Activated naive CD8-positive, alpha-beta T cell treated with anti-CD3 and anti-CD28 coated beads, Interleukin-2, amount 50 U/mL, for 24 hours (primary cell): ENCODE measurements around the gene C11orf58.

ENCODE experiments used
- ATAC-seq: fragments of 150-1000 bp; cut with Tn5 transposase; one replicate; pipeline ENCODE4 v1.10.0; 2021
- DNase-seq: peaks from one replicate; pipeline ENCODE4 v3.0.0; 2021
- H3K27ac Mint-ChIP-seq: one replicate; pipeline ENCODE4 v1.8.0; 2021; ENCODE audit warnings: mild to moderate bottlenecking, mixed read lengths
- H3K27me3 Mint-ChIP-seq: one replicate; pipeline ENCODE4 v1.8.0; 2021; ENCODE audit warnings: mixed read lengths
- H3K36me3 Mint-ChIP-seq: one replicate; pipeline ENCODE4 v1.8.0; 2021; ENCODE audit warnings: low read depth, mixed read lengths
- H3K4me1 Mint-ChIP-seq: one replicate; pipeline ENCODE4 v1.8.0; 2021; ENCODE audit warnings: mixed read lengths
- H3K4me3 Mint-ChIP-seq: one replicate; pipeline ENCODE4 v1.8.0; 2021; ENCODE audit warnings: mild to moderate bottlenecking, moderate library complexity, mixed read lengths
- H3K9me3 Mint-ChIP-seq: one replicate; pipeline ENCODE4 v1.8.0; 2021; ENCODE audit warnings: mixed read lengths

C11orf58 gene

DNA sequence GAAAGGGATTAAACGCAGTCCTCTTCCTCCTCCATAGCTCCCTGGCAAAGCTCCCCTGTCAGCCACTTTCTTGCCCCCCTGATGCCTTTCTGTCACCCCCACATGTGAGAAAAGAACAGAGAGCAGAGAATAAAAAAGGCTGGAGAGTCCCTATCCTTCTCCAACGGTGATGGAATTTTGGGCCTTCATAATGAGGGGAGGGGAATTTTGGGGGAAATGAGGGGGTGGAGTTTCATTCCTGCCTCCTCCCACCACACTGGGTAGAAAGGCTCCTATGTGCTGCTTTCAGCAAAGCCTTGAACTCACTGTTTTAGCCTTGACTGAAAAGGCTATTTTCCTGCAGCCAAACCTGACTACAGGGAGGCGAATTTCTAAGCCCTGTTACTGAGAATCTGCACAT is 59.3 kb downstream of the C11orf58 start:
- Mint-ChIP-seq H3K4me1 (peaks cover 32% of the 10 kb centered on the region), H3K4me3 (no peak overlapping the region), H3K27ac (no peak overlapping the region), H3K27me3 (no peaks in the 10 kb centered on the region), H3K36me3 (no peaks in the 10 kb centered on the region), H3K9me3 (no peaks in the 10 kb centered on the region)
- ATAC-seq (no peak), DNase-seq (no peak)

GRCh38 chr11:16799221-16799620 is 60.8 kb downstream of the C11orf58 start:
- Mint-ChIP-seq H3K9me3 (no peaks in the 10 kb centered on the region), H3K4me1 (peaks cover 32% of the 10 kb centered on the region), H3K27me3 (no peaks in the 10 kb centered on the region), H3K27ac (no peak overlapping the region), H3K36me3 (no peaks in the 10 kb centered on the region), H3K4me3 (no peak overlapping the region)
- no peak for ATAC-seq
- no peak for DNase-seq

GRCh38 chr11:16799890-16800289 is 61.4 kb downstream of the C11orf58 start:
- Mint-ChIP-seq H3K27ac (peak overlapping the region; percentile 20), H3K9me3 (no peaks in the 10 kb centered on the region)
- no peak for ATAC-seq

DNA sequence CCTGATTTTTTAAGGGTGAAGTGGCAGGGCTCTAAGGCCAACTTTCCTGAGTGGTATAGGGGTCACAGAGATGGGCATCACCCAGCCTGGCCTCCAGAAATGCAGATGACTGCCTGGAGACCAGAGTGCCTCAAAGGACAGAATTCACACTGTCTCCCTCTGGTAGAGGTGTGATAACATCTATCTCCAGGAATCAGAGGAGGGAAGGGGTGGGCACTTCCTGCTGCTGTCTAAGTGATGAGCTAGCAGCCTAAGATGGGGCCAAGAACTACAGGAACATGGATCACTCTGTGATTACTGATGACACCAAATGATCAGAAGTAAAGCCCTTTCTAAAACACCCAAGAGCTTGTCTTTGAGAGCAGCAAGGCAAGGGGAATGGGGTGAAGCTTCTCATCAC is 61.9 kb downstream of the C11orf58 start:
- peak overlapping the region; percentile 57 for H3K27ac Mint-ChIP-seq
- peaks cover 24% of the 10 kb centered on the region for H3K4me1 Mint-ChIP-seq
- no peaks in the 10 kb centered on the region for H3K36me3 Mint-ChIP-seq
- no peak for ATAC-seq
- no peaks in the 10 kb centered on the region for H3K27me3 Mint-ChIP-seq
- DNase-seq: no peak
- no peak overlapping the region for H3K4me3 Mint-ChIP-seq
- H3K9me3 Mint-ChIP-seq: no peaks in the 10 kb centered on the region

More at GRCh38 chr11:16799890-16800289, 61.4 kb downstream of the C11orf58 start:
- Mint-ChIP-seq H3K27me3 (no peaks in the 10 kb centered on the region), H3K4me3 (no peak overlapping the region), H3K4me1 (peaks cover 29% of the 10 kb centered on the region), H3K36me3 (no peaks in the 10 kb centered on the region)
- DNase-seq: no peak

DNA sequence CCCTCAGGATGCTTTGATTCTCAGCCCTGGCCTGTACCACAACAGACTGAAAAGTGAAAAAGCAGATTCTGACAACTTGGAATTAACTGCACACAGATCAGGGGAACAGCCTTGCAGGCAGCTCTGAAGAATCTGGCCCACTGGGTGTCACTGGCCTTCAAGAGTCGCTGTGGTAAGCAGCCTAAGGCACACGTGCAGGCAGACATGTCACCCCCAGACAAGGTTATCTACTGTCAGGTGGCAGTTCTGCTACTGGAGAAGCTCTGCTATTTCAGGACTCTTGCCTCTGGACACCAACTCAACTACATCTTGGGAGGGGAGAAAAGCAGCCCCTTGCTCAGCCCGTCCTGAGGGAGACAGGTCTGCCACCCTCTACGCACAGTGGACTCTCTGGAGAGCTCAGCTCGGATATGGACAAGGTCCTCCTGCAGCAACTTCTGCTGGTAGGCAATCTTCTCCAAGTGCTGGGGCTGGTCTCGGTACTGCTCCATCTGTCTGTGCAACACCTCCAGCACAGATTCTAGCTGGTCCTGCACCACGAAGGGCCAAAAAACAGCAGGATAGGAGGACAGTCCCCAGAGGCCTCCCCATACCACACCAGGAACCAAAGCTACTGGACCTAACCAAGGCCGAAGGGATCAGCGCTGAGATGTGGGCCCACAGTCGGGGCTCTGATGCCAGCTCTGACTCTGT is 63.0 kb downstream of the C11orf58 start:
- Mint-ChIP-seq H3K4me3 (no peak overlapping the region), H3K27ac (no peak overlapping the region)
- ATAC-seq: no peak

DNA sequence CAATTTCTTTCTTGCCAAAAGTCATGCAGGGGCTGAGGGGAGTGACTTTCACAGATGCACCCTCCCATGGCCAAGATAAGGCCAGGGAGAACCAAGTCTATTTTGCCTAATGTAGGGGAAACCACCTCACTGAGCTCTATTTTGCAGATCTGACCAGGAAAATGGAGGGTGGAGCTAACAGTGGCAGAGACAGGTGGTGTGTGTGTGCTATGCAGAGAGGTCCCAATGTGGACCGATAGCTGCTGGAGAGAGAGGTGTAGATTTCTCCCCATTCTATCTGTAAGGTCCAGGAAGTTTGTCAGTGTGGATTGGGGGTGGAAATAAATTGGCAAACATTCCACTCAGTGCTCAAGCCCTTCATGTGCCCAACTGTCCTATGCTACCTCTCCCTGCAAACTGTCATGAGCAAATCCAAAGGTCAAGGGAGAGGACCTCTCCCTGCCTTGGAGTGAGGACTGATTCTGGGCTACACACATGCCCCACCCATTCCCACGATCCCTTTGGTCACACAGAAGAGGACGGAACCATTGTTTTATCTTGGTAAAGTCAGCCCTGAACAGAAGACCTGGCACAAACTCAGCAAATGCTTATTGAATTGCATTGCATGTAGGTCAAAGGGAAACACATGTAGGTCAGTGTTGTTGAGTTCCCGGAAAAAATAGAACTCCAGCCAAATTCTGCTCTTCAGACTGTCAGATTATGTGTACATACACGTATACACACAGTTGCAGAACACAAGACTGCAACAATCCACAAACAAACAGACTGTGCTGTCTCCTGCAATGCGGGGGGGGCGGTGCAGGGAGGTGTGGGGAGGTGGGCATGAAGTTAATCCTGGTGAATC is 65.9 kb downstream of the C11orf58 start:
- ATAC-seq: no peak
- Mint-ChIP-seq H3K36me3 (no peaks in the 10 kb centered on the region), H3K27ac (no peak overlapping the region), H3K4me3 (no peak overlapping the region), H3K9me3 (no peaks in the 10 kb centered on the region), H3K4me1 (peaks cover 13% of the 10 kb centered on the region), H3K27me3 (no peaks in the 10 kb centered on the region)
- DNase-seq: no peak

More for the DNA sequence above, 63.0 kb downstream of the C11orf58 start:
- H3K36me3 Mint-ChIP-seq: no peaks in the 10 kb centered on the region
- H3K27me3 Mint-ChIP-seq: no peaks in the 10 kb centered on the region
- H3K4me1 Mint-ChIP-seq: peaks cover 21% of the 10 kb centered on the region
- no peak for DNase-seq
- no peaks in the 10 kb centered on the region for H3K9me3 Mint-ChIP-seq

GRCh38 chr11:16805938-16806337 is 67.5 kb downstream of the C11orf58 start:
- H3K9me3 Mint-ChIP-seq: no peaks in the 10 kb centered on the region
- no peaks in the 10 kb centered on the region for H3K36me3 Mint-ChIP-seq
- ATAC-seq: no peak
- no peak overlapping the region for H3K4me3 Mint-ChIP-seq
- no peaks in the 10 kb centered on the region for H3K27me3 Mint-ChIP-seq
- H3K27ac Mint-ChIP-seq: no peak overlapping the region
- no peak for DNase-seq
- peaks cover 2% of the 10 kb centered on the region for H3K4me1 Mint-ChIP-seq

DNA sequence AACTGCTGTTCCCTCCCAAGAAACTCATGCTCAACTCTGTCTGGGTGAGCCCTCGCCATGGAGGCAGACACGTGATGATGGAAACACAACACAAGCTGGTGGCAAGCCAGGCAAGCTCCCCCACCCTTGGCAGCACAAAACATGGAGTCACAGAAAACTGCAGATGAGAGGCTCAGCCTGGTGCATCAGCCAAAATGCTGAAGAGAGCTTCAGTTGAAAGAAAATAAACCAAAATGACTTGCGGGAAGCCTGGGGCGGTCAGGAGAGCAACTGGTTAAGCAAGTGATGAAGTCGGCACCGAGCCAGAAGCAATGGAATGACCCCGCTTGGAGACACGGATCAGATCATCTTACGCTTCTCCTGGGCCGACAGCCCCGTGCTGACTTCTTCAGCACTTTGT is 68.3 kb downstream of the C11orf58 start:
- Mint-ChIP-seq H3K36me3 (no peaks in the 10 kb centered on the region), H3K4me3 (no peak overlapping the region), H3K27me3 (no peaks in the 10 kb centered on the region), H3K27ac (no peak overlapping the region), H3K4me1 (peaks cover 2% of the 10 kb centered on the region), H3K9me3 (no peaks in the 10 kb centered on the region)
- no peak for ATAC-seq
- DNase-seq: no peak

DNA sequence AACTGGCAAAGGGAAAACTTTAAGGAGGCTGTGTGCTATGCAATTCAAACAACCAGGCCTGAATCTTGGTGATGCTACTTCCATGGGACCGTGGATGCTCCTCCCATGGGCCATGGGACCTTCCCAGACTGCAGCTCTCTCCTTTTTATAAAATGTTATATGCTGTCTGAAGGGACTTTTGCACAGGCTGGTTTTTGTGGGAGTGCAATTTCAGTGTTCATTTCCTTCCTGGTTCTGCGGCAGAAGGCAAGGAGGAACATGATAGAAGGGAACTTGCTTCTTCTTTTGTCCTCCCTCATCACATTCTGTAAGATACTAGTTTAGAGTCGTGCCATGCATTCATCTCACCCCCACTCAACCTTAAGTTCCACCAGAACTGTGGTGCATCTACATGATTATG is 68.9 kb downstream of the C11orf58 start:
- ATAC-seq (no peak), DNase-seq (no peak)
- Mint-ChIP-seq H3K36me3 (no peaks in the 10 kb centered on the region), H3K9me3 (no peaks in the 10 kb centered on the region), H3K27ac (no peak overlapping the region), H3K4me1 (peaks cover 2% of the 10 kb centered on the region), H3K4me3 (no peak overlapping the region), H3K27me3 (no peaks in the 10 kb centered on the region)
